ENCODE measurements around the gene DGKD.
"Not testable (repeated sequence)": the region's sequence is repeated elsewhere in the genome, so short reads cannot be mapped to it uniquely, and the experiment has no call there.

DGKD gene

GRCh38 chr2:233369462-233369861 lies 15.2 kb downstream of the DGKD start:
- H3K36me3 ChIP-seq (ENCODE audit: control insufficient read depth in 5 of 5, insufficient read depth in 5 of 5, low read length in 5 of 5), result peaks cover 0 to 6% (median 3%) of the 10 kb centered on the region in 5 donors
- no peak overlapping the region for H3K27ac ChIP-seq (ENCODE audit: low read depth, low read length)
- no peak overlapping the region for H3K4me3 ChIP-seq (ENCODE audit: low read depth in 1 of 5, low read length in 5 of 5)
- peaks cover 0 to 5% (median 3%) of the 10 kb centered on the region in 5 donors for H3K4me1 ChIP-seq (ENCODE audit: control insufficient read depth in 5 of 5, insufficient read depth in 5 of 5, low read length in 5 of 5)
- H3K27me3 ChIP-seq (ENCODE audit: control insufficient read depth in 5 of 5, insufficient read depth in 4 of 5, low read length in 5 of 5), result no peaks in the 10 kb centered on the region
- H3K9me3 ChIP-seq (ENCODE audit: control insufficient read depth in 5 of 5, low read length in 5 of 5), result no peaks in the 10 kb centered on the region
- H3K9ac ChIP-seq (ENCODE audit: low read length in 5 of 5), result no peak overlapping the region

GRCh38 chr2:233369897-233370685 lies 15.8 kb downstream of the DGKD start:
- Histone ChIP-seq H3K4me3 (ENCODE audit: low read depth in 1 of 5, low read length in 5 of 5) (no peak overlapping the region), H3K9ac (ENCODE audit: low read length in 5 of 5) (no peak overlapping the region)

GRCh38 chr2:233371641-233372040 lies 17.3 kb downstream of the DGKD start:
- no peaks in the 10 kb centered on the region for H3K27me3 ChIP-seq (ENCODE audit: control insufficient read depth in 5 of 5, insufficient read depth in 4 of 5, low read length in 5 of 5)
- no peak overlapping the region for H3K4me3 ChIP-seq (ENCODE audit: low read depth in 1 of 5, low read length in 5 of 5)
- H3K4me1 ChIP-seq (ENCODE audit: control insufficient read depth in 5 of 5, insufficient read depth in 5 of 5, low read length in 5 of 5), result peaks cover 0 to 3% (median 0%) of the 10 kb centered on the region in 5 donors
- no peak overlapping the region for H3K9ac ChIP-seq (ENCODE audit: low read length in 5 of 5)
- peaks cover 0 to 11% (median 4%) of the 10 kb centered on the region in 5 donors for H3K36me3 ChIP-seq (ENCODE audit: control insufficient read depth in 5 of 5, insufficient read depth in 5 of 5, low read length in 5 of 5)
- H3K9me3 ChIP-seq (ENCODE audit: control insufficient read depth in 5 of 5, low read length in 5 of 5), result no peaks in the 10 kb centered on the region
- H3K27ac ChIP-seq (ENCODE audit: low read depth, low read length), result no peak overlapping the region

More at GRCh38 chr2:233369897-233370685, 15.8 kb downstream of the DGKD start:
- no peaks in the 10 kb centered on the region for H3K27me3 ChIP-seq (ENCODE audit: control insufficient read depth in 5 of 5, insufficient read depth in 4 of 5, low read length in 5 of 5)
- H3K27ac ChIP-seq (ENCODE audit: low read depth, low read length), result no peak overlapping the region
- H3K36me3 ChIP-seq (ENCODE audit: control insufficient read depth in 5 of 5, insufficient read depth in 5 of 5, low read length in 5 of 5), result peaks cover 0 to 6% (median 3%) of the 10 kb centered on the region in 5 donors
- peaks cover 0 to 5% (median 3%) of the 10 kb centered on the region in 5 donors for H3K4me1 ChIP-seq (ENCODE audit: control insufficient read depth in 5 of 5, insufficient read depth in 5 of 5, low read length in 5 of 5)
- H3K9me3 ChIP-seq (ENCODE audit: control insufficient read depth in 5 of 5, low read length in 5 of 5), result no peaks in the 10 kb centered on the region

GRCh38 chr2:233372855-233373254 lies 18.6 kb downstream of the DGKD start:
- H3K9me3 ChIP-seq (ENCODE audit: control insufficient read depth in 5 of 5, low read length in 5 of 5), result no peaks in the 10 kb centered on the region
- no peaks in the 10 kb centered on the region for H3K27me3 ChIP-seq (ENCODE audit: control insufficient read depth in 5 of 5, insufficient read depth in 4 of 5, low read length in 5 of 5)
- no peak overlapping the region for H3K4me3 ChIP-seq (ENCODE audit: low read depth in 1 of 5, low read length in 5 of 5)
- H3K36me3 ChIP-seq (ENCODE audit: control insufficient read depth in 5 of 5, insufficient read depth in 5 of 5, low read length in 5 of 5), result peaks cover 0 to 12% (median 4%) of the 10 kb centered on the region in 5 donors
- peaks cover 0 to 3% (median 0%) of the 10 kb centered on the region in 5 donors for H3K4me1 ChIP-seq (ENCODE audit: control insufficient read depth in 5 of 5, insufficient read depth in 5 of 5, low read length in 5 of 5)
- no peak overlapping the region for H3K9ac ChIP-seq (ENCODE audit: low read length in 5 of 5)
- no peak overlapping the region for H3K27ac ChIP-seq (ENCODE audit: low read depth, low read length)

GRCh38 chr2:233373316-233373715 lies 19.0 kb downstream of the DGKD start:
- Histone ChIP-seq H3K36me3 (ENCODE audit: control insufficient read depth in 5 of 5, insufficient read depth in 5 of 5, low read length in 5 of 5) (peaks cover 0 to 12% (median 4%) of the 10 kb centered on the region in 5 donors), H3K27ac (ENCODE audit: low read depth, low read length) (no peak overlapping the region), H3K9me3 (ENCODE audit: control insufficient read depth in 5 of 5, low read length in 5 of 5) (no peaks in the 10 kb centered on the region), H3K27me3 (ENCODE audit: control insufficient read depth in 5 of 5, insufficient read depth in 4 of 5, low read length in 5 of 5) (no peaks in the 10 kb centered on the region), H3K9ac (ENCODE audit: low read length in 5 of 5) (no peak overlapping the region), H3K4me3 (ENCODE audit: low read depth in 1 of 5, low read length in 5 of 5) (no peak overlapping the region), H3K4me1 (ENCODE audit: control insufficient read depth in 5 of 5, insufficient read depth in 5 of 5, low read length in 5 of 5) (peaks cover 0 to 3% (median 0%) of the 10 kb centered on the region in 5 donors)

GRCh38 chr2:233374776-233375175 lies 20.5 kb downstream of the DGKD start:
- H3K36me3 ChIP-seq (ENCODE audit: control insufficient read depth in 5 of 5, insufficient read depth in 5 of 5, low read length in 5 of 5), result peaks cover 0 to 12% (median 4%) of the 10 kb centered on the region in 5 donors
- not testable (repeated sequence) for H3K27me3 ChIP-seq (ENCODE audit: control insufficient read depth in 5 of 5, insufficient read depth in 4 of 5, low read length in 5 of 5); H3K9ac ChIP-seq (ENCODE audit: low read length in 5 of 5); H3K27ac ChIP-seq (ENCODE audit: low read depth, low read length); H3K4me1 ChIP-seq (ENCODE audit: control insufficient read depth in 5 of 5, insufficient read depth in 5 of 5, low read length in 5 of 5); H3K9me3 ChIP-seq (ENCODE audit: control insufficient read depth in 5 of 5, low read length in 5 of 5); H3K4me3 ChIP-seq (ENCODE audit: low read depth in 1 of 5, low read length in 5 of 5)

GRCh38 chr2:233375490-233376314 lies 21.4 kb downstream of the DGKD start:
- peaks cover 0 to under 1% (median 0%) of the 10 kb centered on the region in 5 donors for H3K4me1 ChIP-seq (ENCODE audit: control insufficient read depth in 5 of 5, insufficient read depth in 5 of 5, low read length in 5 of 5)
- no peaks in the 10 kb centered on the region for H3K9me3 ChIP-seq (ENCODE audit: control insufficient read depth in 5 of 5, low read length in 5 of 5)
- H3K27ac ChIP-seq (ENCODE audit: low read depth, low read length), result no peak overlapping the region
- H3K27me3 ChIP-seq (ENCODE audit: control insufficient read depth in 5 of 5, insufficient read depth in 4 of 5, low read length in 5 of 5), result no peaks in the 10 kb centered on the region
- H3K36me3 ChIP-seq (ENCODE audit: control insufficient read depth in 5 of 5, insufficient read depth in 5 of 5, low read length in 5 of 5), result peaks cover 0 to 12% (median 4%) of the 10 kb centered on the region in 5 donors
- no peak overlapping the region for H3K4me3 ChIP-seq (ENCODE audit: low read depth in 1 of 5, low read length in 5 of 5)
- H3K9ac ChIP-seq (ENCODE audit: low read length in 5 of 5), result no peak overlapping the region

- no peak overlapping the region for H3K9ac ChIP-seq (ENCODE audit: low read length in 5 of 5)
- H3K27me3 ChIP-seq (ENCODE audit: control insufficient read depth in 5 of 5, insufficient read depth in 4 of 5, low read length in 5 of 5), result no peaks in the 10 kb centered on the region
- H3K4me3 ChIP-seq (ENCODE audit: low read depth in 1 of 5, low read length in 5 of 5), result no peak overlapping the region
- H3K27ac ChIP-seq (ENCODE audit: low read depth, low read length), result no peak overlapping the region
- H3K36me3 ChIP-seq (ENCODE audit: control insufficient read depth in 5 of 5, insufficient read depth in 5 of 5, low read length in 5 of 5), result peaks cover 0 to 7% (median 0%) of the 10 kb centered on the region in 5 donors
- no peaks in the 10 kb centered on the region for H3K9me3 ChIP-seq (ENCODE audit: control insufficient read depth in 5 of 5, low read length in 5 of 5)
- H3K4me1 ChIP-seq (ENCODE audit: control insufficient read depth in 5 of 5, insufficient read depth in 5 of 5, low read length in 5 of 5), result peaks cover 0 to 10% (median 8%) of the 10 kb centered on the region in 5 donors
Measured at GRCh38 chr2:233379034-233379433, 24.7 kb downstream of the DGKD start.

- no peaks in the 10 kb centered on the region for H3K9me3 ChIP-seq (ENCODE audit: control insufficient read depth in 5 of 5, low read length in 5 of 5)
- H3K4me1 ChIP-seq (ENCODE audit: control insufficient read depth in 5 of 5, insufficient read depth in 5 of 5, low read length in 5 of 5), result peaks cover 0 to 12% (median 8%) of the 10 kb centered on the region in 5 donors
- no peaks in the 10 kb centered on the region for H3K27me3 ChIP-seq (ENCODE audit: control insufficient read depth in 5 of 5, insufficient read depth in 4 of 5, low read length in 5 of 5)
- no peak overlapping the region for H3K27ac ChIP-seq (ENCODE audit: low read depth, low read length)
- no peak overlapping the region for H3K4me3 ChIP-seq (ENCODE audit: low read depth in 1 of 5, low read length in 5 of 5)
- no peak overlapping the region for H3K9ac ChIP-seq (ENCODE audit: low read length in 5 of 5)
- peaks cover 0 to 10% (median 0%) of the 10 kb centered on the region in 5 donors for H3K36me3 ChIP-seq (ENCODE audit: control insufficient read depth in 5 of 5, insufficient read depth in 5 of 5, low read length in 5 of 5)
Measured at GRCh38 chr2:233379441-233379840, 25.1 kb downstream of the DGKD start.

Data from subcutaneous abdominal adipose tissue (tissue), 5 donors.